Keratinocyte (primary cell): ENCODE data around the gene PAQR6.

Experiments
- EZH2 ChIP-seq: IDR thresholded peaks from one replicate; pipeline ENCODE4 v1.6.1; 2012; ENCODE audit warnings: inconsistent platforms, mild to moderate bottlenecking, low read length, moderate library complexity
- TF ChIP-seq, protein P1 (sequence below), 3 experiments: IDR thresholded peaks in 1 of 3; conservative IDR thresholded peaks in 1 of 3; optimal IDR thresholded peaks in 1 of 3; 2 replicates in 2 of 3; 3 replicates in 1 of 3; pipeline versions ENCODE3 to v1.5.1; 2011; ENCODE audit warnings: low read length in 3 of 3, mild to moderate bottlenecking in 3 of 3, moderate library complexity in 2 of 3, control low read depth in 1 of 3, inconsistent platforms in 1 of 3; ENCODE audit not compliant: insufficient read depth in 2 of 3; ENCODE audit errors: extremely low read depth in 1 of 3

DNA sequence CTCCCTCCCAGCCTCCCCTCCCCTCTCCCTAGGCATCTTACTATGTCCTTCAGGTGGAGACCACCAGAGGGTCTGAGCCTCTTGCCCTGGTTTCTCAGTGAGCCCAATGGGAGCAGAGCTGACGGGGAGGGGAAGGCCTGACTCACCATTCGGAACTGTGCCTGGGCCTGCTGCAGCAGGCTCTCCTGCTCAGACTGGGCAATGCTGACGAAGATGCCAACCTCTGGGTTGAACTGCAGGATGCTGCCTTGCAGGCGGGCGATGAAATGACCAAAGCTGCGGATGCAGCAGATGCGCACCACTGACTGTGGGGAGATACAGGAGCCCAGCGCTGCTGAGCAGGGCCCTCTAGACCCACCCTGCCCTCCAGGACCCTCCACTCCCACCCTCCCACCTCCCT lies 11.0 kb upstream of the PAQR6 start:
- TF ChIP-seq, protein P1, sequence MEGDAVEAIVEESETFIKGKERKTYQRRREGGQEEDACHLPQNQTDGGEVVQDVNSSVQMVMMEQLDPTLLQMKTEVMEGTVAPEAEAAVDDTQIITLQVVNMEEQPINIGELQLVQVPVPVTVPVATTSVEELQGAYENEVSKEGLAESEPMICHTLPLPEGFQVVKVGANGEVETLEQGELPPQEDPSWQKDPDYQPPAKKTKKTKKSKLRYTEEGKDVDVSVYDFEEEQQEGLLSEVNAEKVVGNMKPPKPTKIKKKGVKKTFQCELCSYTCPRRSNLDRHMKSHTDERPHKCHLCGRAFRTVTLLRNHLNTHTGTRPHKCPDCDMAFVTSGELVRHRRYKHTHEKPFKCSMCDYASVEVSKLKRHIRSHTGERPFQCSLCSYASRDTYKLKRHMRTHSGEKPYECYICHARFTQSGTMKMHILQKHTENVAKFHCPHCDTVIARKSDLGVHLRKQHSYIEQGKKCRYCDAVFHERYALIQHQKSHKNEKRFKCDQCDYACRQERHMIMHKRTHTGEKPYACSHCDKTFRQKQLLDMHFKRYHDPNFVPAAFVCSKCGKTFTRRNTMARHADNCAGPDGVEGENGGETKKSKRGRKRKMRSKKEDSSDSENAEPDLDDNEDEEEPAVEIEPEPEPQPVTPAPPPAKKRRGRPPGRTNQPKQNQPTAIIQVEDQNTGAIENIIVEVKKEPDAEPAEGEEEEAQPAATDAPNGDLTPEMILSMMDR (optimal IDR thresholded peaks at IDR 0.05 in 1 of 3, IDR thresholded peaks at IDR 0.05 in 1 of 3, conservative IDR thresholded peaks at IDR 0.05 in 1 of 3; ENCODE audit: extremely low read depth in 1 of 3, insufficient read depth in 2 of 3, low read length in 3 of 3): no peak
- TF ChIP-seq EZH2: no peak
